ENCODE results near the gene TRPM2. TPM values are rescaled to one million over a fixed set of nuclear protein-coding genes. Genes with fewer than 3 reads are reported as not detected.

Gene TRPM2
- polyA plus RNA-seq, 4 donors = 0.92 to 1.2 (median 1.1) TPM

GRCh38 chr21:44321846-44322450 lies 31.5 kb upstream of the TRPM2 start:
- DNase-seq (ENCODE audit: low read depth in 4 of 4, low spot score in 2 of 4) = no peak

DNA sequence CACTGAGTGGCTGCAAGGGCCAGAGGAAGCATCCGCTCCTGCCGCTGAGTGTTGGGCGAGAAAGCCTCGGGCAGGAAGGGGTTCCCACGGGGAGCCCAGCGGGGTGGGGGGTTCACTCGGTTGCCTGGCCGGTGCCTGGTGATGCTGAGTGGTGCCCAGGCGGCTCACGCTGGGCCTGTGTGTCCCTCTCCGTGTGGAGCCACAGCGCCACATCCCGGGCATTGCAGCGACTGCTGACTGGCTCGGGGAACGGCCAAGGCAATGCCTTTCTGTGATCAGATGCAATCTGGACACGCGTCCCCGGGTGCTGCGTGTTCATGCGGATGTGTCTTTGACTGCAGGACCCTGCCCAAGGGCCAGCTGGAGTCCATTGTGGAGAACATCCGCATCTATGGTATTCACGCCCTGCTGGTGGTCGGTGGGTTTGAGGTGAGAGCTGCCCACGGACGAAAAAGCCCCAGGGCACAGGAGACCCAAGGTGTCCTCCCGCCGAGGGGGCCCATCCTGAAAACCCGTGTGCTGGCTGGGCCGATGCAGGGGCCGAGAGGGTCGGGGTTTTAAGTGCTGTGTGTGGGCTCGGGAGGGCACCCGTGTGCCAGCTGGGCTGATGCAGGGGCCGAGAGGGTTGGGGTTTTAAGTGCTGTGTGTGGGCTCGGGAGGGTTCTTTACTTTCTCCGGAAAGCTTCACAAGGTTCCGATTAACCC lies 30.6 kb upstream of the TRPM2 start:
- DNase-seq (ENCODE audit: low read depth in 4 of 4, low spot score in 2 of 4) = no peak

GRCh38 chr21:44323591-44323990 lies 29.8 kb upstream of the TRPM2 start:
- no peak for DNase-seq (ENCODE audit: low read depth in 4 of 4, low spot score in 2 of 4)

DNA sequence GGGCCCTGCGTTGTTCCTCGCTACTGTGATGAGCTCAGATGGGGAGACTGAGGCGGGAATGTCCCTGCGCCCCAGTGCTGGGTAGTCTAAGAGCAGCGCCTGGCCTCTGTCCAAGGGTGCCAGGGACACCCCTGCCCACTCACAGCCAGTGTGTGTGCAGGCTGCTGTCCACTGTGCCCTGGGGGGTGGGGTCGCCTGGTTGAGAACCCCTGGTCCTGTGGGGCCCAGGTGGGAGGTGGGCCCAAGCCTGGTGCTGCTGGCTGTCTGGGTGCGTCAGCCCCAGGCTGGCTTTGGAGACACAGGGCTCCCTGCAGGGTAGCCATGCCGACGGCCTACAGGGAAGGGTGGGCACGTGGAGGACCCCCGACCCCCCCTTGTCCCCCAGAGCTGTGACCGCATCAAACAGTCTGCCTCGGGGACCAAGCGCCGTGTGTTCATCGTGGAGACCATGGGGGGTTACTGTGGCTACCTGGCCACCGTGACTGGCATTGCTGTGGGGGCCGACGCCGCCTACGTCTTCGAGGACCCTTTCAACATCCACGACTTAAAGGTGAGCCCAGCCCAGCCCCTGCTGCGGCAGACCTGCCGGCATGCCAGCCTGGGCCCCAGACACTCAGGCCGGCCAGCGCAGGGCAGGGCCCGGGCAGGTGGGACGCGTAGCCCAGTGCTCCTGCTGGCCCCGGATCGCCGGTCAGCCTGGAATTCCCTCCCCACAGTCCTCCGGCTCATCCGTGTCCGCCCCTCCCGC lies 29.1 kb upstream of the TRPM2 start:
- no peak for DNase-seq (ENCODE audit: low read depth in 4 of 4, low spot score in 2 of 4)

GRCh38 chr21:44324854-44325107 lies 28.6 kb upstream of the TRPM2 start:
- DNase-seq (ENCODE audit: low read depth in 4 of 4, low spot score in 2 of 4) = no peak

- DNase-seq (ENCODE audit: low read depth in 4 of 4, low spot score in 2 of 4) = no peak
These were observed 27.8 kb upstream of the TRPM2 start for GRCh38 chr21:44325386-44326271.

GRCh38 chr21:44326272-44326647 lies 27.2 kb upstream of the TRPM2 start:
- DNase-seq (ENCODE audit: low read depth in 4 of 4, low spot score in 2 of 4) = no peak

DNA sequence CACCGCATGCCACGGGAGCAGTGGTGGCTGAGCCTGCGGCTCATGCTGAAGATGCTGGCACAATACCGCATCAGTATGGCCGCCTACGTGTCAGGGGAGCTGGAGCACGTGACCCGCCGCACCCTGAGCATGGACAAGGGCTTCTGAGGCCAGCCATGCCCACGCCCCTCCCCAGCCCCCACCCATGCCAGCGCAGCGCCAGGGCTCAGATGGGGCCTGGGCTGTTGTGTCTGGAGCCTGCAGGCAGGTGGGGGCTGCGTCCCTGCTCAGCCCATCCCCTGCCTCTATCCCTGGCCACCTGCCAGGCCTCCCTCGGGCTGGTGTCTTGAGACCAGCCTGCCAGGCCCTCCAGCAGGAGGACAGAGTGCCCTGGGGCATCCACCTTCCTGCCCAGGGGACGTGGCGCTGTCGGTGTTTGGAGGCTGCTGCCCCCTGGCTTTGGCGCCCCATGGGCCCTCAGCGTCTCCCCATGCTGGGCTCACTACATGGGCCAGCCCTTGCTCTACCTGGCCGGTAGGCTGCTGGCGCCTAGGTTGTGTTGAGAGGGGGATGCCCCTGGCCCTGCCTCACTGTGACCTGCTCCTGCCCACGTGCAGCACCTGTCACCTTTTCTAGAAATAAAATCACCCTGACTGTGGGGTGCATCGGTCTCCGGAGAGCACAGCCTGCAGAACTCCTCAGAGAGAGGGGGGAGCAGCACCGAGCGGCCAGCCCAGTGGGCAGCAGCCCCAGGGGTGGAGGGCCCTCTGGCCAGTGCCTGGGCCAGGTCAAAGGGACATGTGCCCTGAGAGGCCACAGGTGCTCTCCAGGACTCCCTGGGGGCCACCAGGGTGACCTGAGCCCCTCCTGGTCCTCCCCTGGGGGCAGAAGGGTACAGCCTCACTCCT lies 26.5 kb upstream of the TRPM2 start:
- DNase-seq (ENCODE audit: low read depth in 4 of 4, low spot score in 2 of 4) = no peak

DNA sequence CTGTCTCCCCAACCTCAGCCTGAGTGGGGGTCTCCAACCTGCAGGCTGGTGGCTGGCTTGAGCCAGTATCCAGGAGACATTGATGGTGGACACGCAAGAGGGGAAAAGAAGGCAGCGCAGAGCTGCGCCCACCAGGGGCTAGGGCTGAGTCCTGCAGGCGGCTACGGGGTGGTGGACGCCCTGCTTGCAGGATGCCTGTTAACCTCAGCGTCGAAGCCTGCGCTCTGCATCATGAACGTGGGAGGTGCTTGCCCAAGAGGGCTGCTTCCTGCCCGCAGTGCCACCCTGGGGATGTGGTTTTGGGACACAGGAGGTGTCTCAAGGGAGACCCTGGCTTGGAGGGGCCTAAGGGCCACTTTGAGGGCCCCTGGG lies 25.8 kb upstream of the TRPM2 start:
- DNase-seq (ENCODE audit: low read depth in 4 of 4, low spot score in 2 of 4) = no peak

DNA sequence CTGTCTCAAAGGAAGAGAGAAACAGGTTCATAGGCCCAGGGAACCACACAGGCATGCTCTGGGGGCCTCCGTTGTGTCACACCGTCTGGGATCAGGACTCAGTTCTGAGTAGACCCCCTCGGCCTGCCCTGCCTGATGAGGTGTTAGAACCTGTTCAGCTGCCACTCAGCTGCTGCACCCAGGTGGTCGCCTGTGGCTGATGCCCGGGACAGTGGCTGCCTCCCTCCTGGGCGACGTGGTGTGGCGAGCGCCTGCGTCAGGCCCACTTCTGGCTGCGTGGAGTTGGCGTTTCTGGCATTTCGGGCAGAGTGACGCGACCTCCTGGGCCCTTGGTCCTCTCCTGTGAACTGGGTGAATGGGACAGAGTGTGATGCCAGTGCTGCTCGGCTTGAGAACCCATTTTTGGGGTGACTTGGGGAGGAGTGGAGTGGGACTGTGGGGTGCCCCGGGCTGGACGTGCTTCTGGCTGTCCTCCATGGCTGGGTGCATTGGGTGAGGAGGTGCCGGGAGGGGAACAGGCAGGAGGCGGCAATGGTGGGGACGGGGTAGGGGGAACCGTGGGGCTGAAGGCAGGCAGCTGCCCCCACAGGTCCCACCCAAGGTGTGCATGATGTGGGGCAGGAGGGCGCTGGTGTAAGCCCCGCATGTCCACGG lies 25.1 kb upstream of the TRPM2 start:
- no peak for DNase-seq (ENCODE audit: low read depth in 4 of 4, low spot score in 2 of 4)

DNA sequence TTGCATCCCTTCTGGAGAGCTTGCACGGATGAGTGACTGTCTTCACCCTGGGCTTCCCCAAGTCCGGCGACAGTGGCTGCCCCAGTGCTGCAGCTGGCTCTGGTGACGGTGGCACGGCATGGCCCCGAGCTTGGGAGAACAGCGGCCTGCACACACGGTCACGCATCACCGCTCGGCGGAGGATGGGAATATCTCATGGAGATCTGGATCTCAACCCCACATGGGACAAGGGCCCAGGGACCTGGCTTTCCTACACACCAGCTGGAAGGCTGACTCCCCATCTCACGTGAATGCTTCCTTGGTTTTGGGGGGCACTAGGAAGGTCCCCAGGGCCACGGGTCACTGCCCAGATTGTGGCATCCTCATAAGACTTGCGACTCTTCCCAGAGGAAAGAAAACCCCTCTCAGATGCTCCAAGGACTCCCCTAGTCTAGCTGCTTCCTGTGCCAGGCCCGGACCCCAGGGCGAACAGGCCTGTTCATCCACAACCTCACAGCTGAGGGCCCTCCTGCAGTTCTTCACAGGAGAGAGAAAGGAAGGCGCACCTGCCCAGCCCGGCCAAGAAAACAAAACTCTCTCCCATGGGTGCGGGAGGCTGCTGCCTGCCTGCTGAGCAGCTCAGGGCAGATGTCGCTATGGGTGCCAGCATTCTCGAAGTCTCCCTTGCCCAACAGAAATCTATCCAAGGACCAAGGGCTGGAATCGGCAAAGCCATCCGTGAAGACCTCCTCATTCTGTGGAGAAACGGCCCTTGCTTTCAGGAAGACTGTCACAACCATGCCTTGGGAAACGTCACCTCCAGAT lies 24.1 kb upstream of the TRPM2 start:
- DNase-seq (ENCODE audit: low read depth in 4 of 4, low spot score in 2 of 4) = no peak

DNA sequence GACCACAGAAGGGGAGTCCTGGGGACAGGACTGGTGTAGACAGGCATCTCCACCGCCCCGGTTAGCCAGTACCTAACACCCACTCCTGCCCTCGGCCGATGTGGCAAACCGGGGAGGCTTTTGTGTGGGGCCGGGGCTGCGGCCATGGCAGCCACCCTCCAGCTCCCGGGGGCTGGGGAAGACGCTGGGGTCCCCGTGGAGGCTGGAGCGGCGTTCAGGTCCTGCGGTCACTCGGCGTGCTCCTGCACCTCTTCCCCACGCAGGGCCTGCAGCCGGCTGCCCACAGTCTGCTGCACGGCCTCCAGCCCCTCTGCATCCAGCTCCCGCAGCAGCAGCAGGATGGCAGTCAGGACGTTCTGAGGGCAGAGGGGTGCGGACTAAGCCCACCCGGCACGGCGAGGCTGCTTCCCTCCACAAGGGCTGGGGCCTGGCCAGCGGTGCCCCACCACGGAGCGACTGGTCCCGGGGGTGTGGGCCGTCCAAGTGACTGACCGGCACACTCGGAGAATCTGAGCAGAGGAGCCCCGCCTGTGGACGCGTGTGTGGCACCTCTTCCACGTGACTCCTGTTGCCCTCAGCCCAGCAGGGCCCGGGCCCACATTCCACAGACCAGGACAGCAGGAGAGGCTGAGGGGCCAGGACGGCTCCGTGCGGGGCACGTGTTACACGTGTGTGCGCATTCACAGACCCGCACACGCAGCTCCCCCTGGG lies 23.3 kb upstream of the TRPM2 start:
- no peak for DNase-seq (ENCODE audit: low read depth in 4 of 4, low spot score in 2 of 4)

GRCh38 chr21:44330698-44331097 lies 22.7 kb upstream of the TRPM2 start:
- no peak for DNase-seq (ENCODE audit: low read depth in 4 of 4, low spot score in 2 of 4)

DNA sequence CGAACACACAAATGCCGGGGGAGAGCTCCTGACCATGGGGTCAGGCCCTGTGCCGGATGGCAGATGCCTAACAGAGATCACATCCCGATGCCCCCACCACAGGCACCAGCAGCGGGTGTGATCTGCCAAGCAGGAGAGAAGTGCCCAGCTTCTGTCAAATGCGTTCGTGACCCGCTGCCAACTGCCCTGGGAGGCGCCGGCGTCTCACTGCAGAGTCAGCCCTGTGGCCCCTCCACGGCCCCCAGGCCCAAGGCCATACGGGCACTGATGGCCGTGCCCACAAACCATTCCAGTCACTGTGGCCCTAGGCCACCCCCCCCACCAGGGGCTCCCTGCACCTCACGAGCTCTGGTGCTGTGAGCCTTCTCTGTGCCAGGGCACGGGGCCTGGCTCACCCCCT lies 22.2 kb upstream of the TRPM2 start:
- no peak for DNase-seq (ENCODE audit: low read depth in 4 of 4, low spot score in 2 of 4)

DNA sequence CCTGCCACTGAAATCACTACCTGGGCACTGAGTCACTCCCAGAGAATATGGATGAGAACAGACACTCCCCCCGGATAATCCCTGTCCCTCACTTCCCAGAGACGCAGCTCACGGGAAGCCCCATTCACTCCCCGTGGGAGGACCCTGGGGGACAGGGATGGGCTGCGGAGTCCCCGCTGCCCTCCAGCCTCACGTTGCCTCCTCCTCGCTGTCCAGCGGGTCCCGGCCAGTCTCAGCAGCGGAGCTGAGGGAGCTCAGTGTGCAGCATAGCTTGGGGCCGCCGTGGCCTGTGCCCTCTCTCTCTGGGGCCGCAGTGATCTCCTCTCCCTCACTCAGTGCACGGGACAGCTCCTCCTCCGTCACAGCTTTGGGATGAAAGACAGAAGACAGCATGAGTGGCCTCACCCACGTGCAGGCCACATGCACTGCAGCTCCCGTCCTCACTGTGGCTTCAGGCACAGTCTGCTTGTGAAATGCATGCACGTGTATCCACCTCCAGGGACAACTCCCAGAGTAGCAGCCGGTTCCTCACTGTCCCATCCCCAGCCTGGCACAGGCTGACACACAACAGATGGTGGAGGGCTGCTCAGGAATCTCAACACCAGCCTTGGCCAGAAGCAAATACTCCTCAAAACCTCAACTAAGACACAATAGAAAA lies 21.6 kb upstream of the TRPM2 start:
- DNase-seq (ENCODE audit: low read depth in 4 of 4, low spot score in 2 of 4) = no peak

DNA sequence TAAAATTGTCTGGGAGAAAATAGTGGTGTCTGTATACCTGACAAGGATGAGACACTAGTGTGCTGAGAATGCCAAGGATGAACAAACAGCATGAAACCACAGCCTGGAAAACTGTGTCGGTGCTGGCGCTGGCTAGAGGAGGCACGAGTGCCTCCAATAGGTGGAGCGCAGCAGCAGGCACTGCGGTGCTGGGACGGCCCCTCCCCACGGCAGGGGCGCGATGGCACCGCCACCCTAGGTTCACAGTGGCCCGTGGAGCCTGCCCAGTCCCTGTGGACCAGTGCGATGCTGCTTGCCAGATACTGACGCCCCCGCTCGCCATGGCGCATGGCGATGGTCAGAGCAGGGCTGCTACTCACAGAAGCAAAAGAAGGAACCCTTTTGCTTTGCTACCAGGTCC lies 21.0 kb upstream of the TRPM2 start:
- no peak for DNase-seq (ENCODE audit: low read depth in 4 of 4, low spot score in 2 of 4)

DNA sequence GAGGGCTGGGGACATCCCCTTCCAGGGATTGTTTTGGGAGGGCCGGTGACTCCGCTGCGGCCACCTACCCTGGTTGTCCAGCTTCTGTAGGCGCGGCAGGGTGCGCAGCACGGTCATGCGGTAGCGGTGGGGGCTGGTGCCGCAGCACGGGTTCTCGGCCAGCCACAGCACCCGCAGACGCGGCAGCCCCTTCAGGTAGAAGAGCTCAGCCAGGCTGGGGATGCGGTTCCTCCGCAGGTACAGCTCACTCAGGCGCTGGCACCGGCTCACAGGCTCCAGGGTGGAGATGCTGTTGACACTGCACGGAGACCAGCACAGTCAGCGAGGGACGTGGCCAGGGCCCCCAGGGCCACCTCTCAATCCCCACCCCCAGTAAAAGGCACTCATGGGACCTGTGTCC lies 20.5 kb upstream of the TRPM2 start:
- DNase-seq (ENCODE audit: low read depth in 4 of 4, low spot score in 2 of 4) = no peak
